GM12875 (cell line): ENCODE measurements around the gene KRT86.

Experiments used
- H3K4me3 ChIP-seq: one replicate; pipeline ENCODE4 v1.5.1; 2011; ENCODE audit warnings: low read depth, low read length, control low read depth
- CTCF ChIP-seq: IDR thresholded peaks from 2 replicates; pipeline ENCODE4 v1.5.1; 2011; ENCODE audit warnings: low read depth, mild to moderate bottlenecking, control low read depth, inconsistent platforms, low read length, moderate library complexity, borderline replicate concordance; ENCODE audit not compliant: insufficient read depth

The KRT86 gene

GRCh38 chr12:52335598-52336262, 61.3 kb downstream of the KRT86 start:
- no peak overlapping the region for H3K4me3 ChIP-seq
- no peak for TF ChIP-seq CTCF

- H3K4me3 ChIP-seq: no peak overlapping the region
- no peak for TF ChIP-seq CTCF
Measured at GRCh38 chr12:52336641-52337040, 62.2 kb downstream of the KRT86 start.

GRCh38 chr12:52337054-52337453, 62.6 kb downstream of the KRT86 start:
- H3K4me3 ChIP-seq: no peak overlapping the region
- TF ChIP-seq CTCF: no peak

GRCh38 chr12:52338241-52338960, 64.0 kb downstream of the KRT86 start:
- no peak for TF ChIP-seq CTCF
- H3K4me3 ChIP-seq: no peak overlapping the region

- TF ChIP-seq CTCF: no peak
Measured at GRCh38 chr12:52341066-52341580, 66.7 kb downstream of the KRT86 start.

GRCh38 chr12:52342781-52343490, 68.5 kb downstream of the KRT86 start:
- H3K4me3 ChIP-seq: no peak overlapping the region
- no peak for TF ChIP-seq CTCF

More at GRCh38 chr12:52341066-52341580, 66.7 kb downstream of the KRT86 start:
- H3K4me3 ChIP-seq: no peak overlapping the region
